Effector memory CD8-positive, alpha-beta T cell (primary cell): ENCODE data around the gene KCNQ2.

Source experiments
- ATAC-seq: fragments of 150-1000 bp; cut with Tn5 transposase; replicated peaks from 2 replicates; pipeline ENCODE4 v1.10.0; 2021; ENCODE audit warnings: mild to moderate bottlenecking, moderate library complexity
- DNase-seq, 3 experiments: peaks; one replicate each; pipeline ENCODE4 v3.0.0; 2021
- H3K27ac Mint-ChIP-seq, 2 donors: one replicate each; pipeline ENCODE4 v1.8.0; 2022; ENCODE audit warnings: mild to moderate bottlenecking in 2 of 2, mixed read lengths in 2 of 2, moderate library complexity in 2 of 2
- H3K27me3 Mint-ChIP-seq, 2 donors: one replicate each; pipeline ENCODE4 v1.8.0; 2022; ENCODE audit warnings: mixed read lengths in 2 of 2
- H3K36me3 Mint-ChIP-seq: one replicate; pipeline ENCODE4 v1.8.0; 2022; ENCODE audit warnings: mild to moderate bottlenecking, moderate library complexity, mixed read lengths; ENCODE audit not compliant: insufficient read depth
- H3K4me1 Mint-ChIP-seq, 2 donors: one replicate each; pipeline ENCODE4 v1.8.0; 2022; ENCODE audit warnings: low read depth in 2 of 2, mixed read lengths in 2 of 2
- H3K4me3 Mint-ChIP-seq, 2 donors: one replicate each; pipeline ENCODE4 v1.8.0; 2022; ENCODE audit warnings: mild to moderate bottlenecking in 2 of 2, mixed read lengths in 2 of 2, moderate library complexity in 2 of 2
- H3K9me3 Mint-ChIP-seq, 2 donors: one replicate each; pipeline ENCODE4 v1.8.0; 2022; ENCODE audit warnings: mixed read lengths in 2 of 2

Gene KCNQ2

GRCh38 chr20:63467294-63468083 is 5.0 kb downstream of the KCNQ2 start:
- Mint-ChIP-seq H3K9me3 (no peaks in the 10 kb centered on the region), H3K4me3 (no peak overlapping the region), H3K4me1 (peaks cover 3 to 4% of the 10 kb centered on the region in 2 donors), H3K36me3 (no peaks in the 10 kb centered on the region), H3K27me3 (peaks cover 39 to 81% of the 10 kb centered on the region in 2 donors), H3K27ac (no peak overlapping the region)
- ATAC-seq (no peak), DNase-seq (no peak)

GRCh38 chr20:63466861-63467260 is 5.6 kb downstream of the KCNQ2 start:
- peaks cover 41 to 85% of the 10 kb centered on the region in 2 donors for H3K27me3 Mint-ChIP-seq
- no peaks in the 10 kb centered on the region for H3K36me3 Mint-ChIP-seq
- ATAC-seq (no peak), DNase-seq (no peak)
- no peaks in the 10 kb centered on the region for H3K9me3 Mint-ChIP-seq
- no peak overlapping the region for H3K4me3 Mint-ChIP-seq
- H3K4me1 Mint-ChIP-seq = peaks cover 3 to 4% of the 10 kb centered on the region in 2 donors
- no peak overlapping the region for H3K27ac Mint-ChIP-seq

GRCh38 chr20:63466250-63466825 is 6.1 kb downstream of the KCNQ2 start:
- peaks cover 43 to 89% of the 10 kb centered on the region in 2 donors for H3K27me3 Mint-ChIP-seq
- ATAC-seq = no peak

GRCh38 chr20:63465380-63466249 is 6.8 kb downstream of the KCNQ2 start:
- no peak overlapping the region for H3K4me3 Mint-ChIP-seq
- H3K9me3 Mint-ChIP-seq = no peaks in the 10 kb centered on the region
- H3K27me3 Mint-ChIP-seq = peaks cover 50 to 90% of the 10 kb centered on the region in 2 donors
- DNase-seq (no peak), ATAC-seq (no peak)
- peaks cover 2% of the 10 kb centered on the region for H3K36me3 Mint-ChIP-seq
- H3K4me1 Mint-ChIP-seq = peaks cover 3 to 4% of the 10 kb centered on the region in 2 donors
- peak overlapping the region in 1 of 2 donors; percentile 54 for H3K27ac Mint-ChIP-seq

More at GRCh38 chr20:63466250-63466825, 6.1 kb downstream of the KCNQ2 start:
- H3K27ac Mint-ChIP-seq = no peak overlapping the region
- H3K4me1 Mint-ChIP-seq = peaks cover 3 to 4% of the 10 kb centered on the region in 2 donors
- no peaks in the 10 kb centered on the region for H3K36me3 Mint-ChIP-seq
- no peak for DNase-seq
- H3K4me3 Mint-ChIP-seq = no peak overlapping the region
- no peaks in the 10 kb centered on the region for H3K9me3 Mint-ChIP-seq

- no peak for ATAC-seq
- Mint-ChIP-seq H3K4me3 (no peak overlapping the region), H3K27ac (no peak overlapping the region), H3K9me3 (no peaks in the 10 kb centered on the region), H3K4me1 (peaks cover 3 to 4% of the 10 kb centered on the region in 2 donors), H3K36me3 (peaks cover 5% of the 10 kb centered on the region), H3K27me3 (peaks cover 48 to 84% of the 10 kb centered on the region in 2 donors)
- DNase-seq = no peak
Measured at GRCh38 chr20:63464289-63464635, 8.2 kb downstream of the KCNQ2 start.

GRCh38 chr20:63463400-63464288 is 8.8 kb downstream of the KCNQ2 start:
- DNase-seq = no peak
- peaks cover under 1 to 4% of the 10 kb centered on the region in 2 donors for H3K4me1 Mint-ChIP-seq
- ATAC-seq = no peak
- no peak overlapping the region for H3K4me3 Mint-ChIP-seq
- H3K27ac Mint-ChIP-seq = no peak overlapping the region
- H3K27me3 Mint-ChIP-seq = peaks cover 48 to 83% of the 10 kb centered on the region in 2 donors
- H3K9me3 Mint-ChIP-seq = no peaks in the 10 kb centered on the region
- H3K36me3 Mint-ChIP-seq = peaks cover 5% of the 10 kb centered on the region

GRCh38 chr20:63462244-63462643 is 10.2 kb downstream of the KCNQ2 start:
- ATAC-seq = no peak
- no peak overlapping the region for H3K27ac Mint-ChIP-seq
- peaks cover 5% of the 10 kb centered on the region for H3K36me3 Mint-ChIP-seq
- H3K27me3 Mint-ChIP-seq = peaks cover 48 to 82% of the 10 kb centered on the region in 2 donors
- peaks cover 0 to 7% of the 10 kb centered on the region in 2 donors for H3K4me1 Mint-ChIP-seq
- no peak overlapping the region for H3K4me3 Mint-ChIP-seq
- no peak for DNase-seq
- H3K9me3 Mint-ChIP-seq = no peaks in the 10 kb centered on the region

- H3K4me3 Mint-ChIP-seq = no peak overlapping the region
- peaks cover 0 to 7% of the 10 kb centered on the region in 2 donors for H3K4me1 Mint-ChIP-seq
- peaks cover 5% of the 10 kb centered on the region for H3K36me3 Mint-ChIP-seq
- no peak overlapping the region for H3K27ac Mint-ChIP-seq
- H3K9me3 Mint-ChIP-seq = no peaks in the 10 kb centered on the region
- ATAC-seq (no peak), DNase-seq (no peak)
- H3K27me3 Mint-ChIP-seq = peaks cover 47 to 79% of the 10 kb centered on the region in 2 donors
Measured at GRCh38 chr20:63461104-63461763, 11.2 kb downstream of the KCNQ2 start.

GRCh38 chr20:63459070-63459380 is 13.4 kb downstream of the KCNQ2 start:
- no peaks in the 10 kb centered on the region for H3K9me3 Mint-ChIP-seq
- peaks cover 0 to 5% of the 10 kb centered on the region in 2 donors for H3K4me1 Mint-ChIP-seq
- no peak overlapping the region for H3K27ac Mint-ChIP-seq
- H3K36me3 Mint-ChIP-seq = peaks cover 5% of the 10 kb centered on the region
- H3K4me3 Mint-ChIP-seq = no peak overlapping the region
- DNase-seq = no peak
- no peak for ATAC-seq
- peaks cover 49 to 77% of the 10 kb centered on the region in 2 donors for H3K27me3 Mint-ChIP-seq

GRCh38 chr20:63458170-63459069 is 14.0 kb downstream of the KCNQ2 start:
- ATAC-seq (no peak), DNase-seq (no peak)
- H3K4me1 Mint-ChIP-seq = peaks cover 0 to 5% of the 10 kb centered on the region in 2 donors
- no peak overlapping the region for H3K4me3 Mint-ChIP-seq
- peaks cover 45 to 77% of the 10 kb centered on the region in 2 donors for H3K27me3 Mint-ChIP-seq
- peaks cover 5% of the 10 kb centered on the region for H3K36me3 Mint-ChIP-seq
- H3K27ac Mint-ChIP-seq = no peak overlapping the region
- no peaks in the 10 kb centered on the region for H3K9me3 Mint-ChIP-seq

- Mint-ChIP-seq H3K4me1 (peaks cover 0 to 5% of the 10 kb centered on the region in 2 donors), H3K9me3 (no peaks in the 10 kb centered on the region), H3K36me3 (peaks cover 5% of the 10 kb centered on the region), H3K27ac (no peak overlapping the region), H3K4me3 (no peak overlapping the region), H3K27me3 (peaks cover 38 to 74% of the 10 kb centered on the region in 2 donors)
- ATAC-seq = no peak
- DNase-seq = no peak
Measured at GRCh38 chr20:63457737-63458136, 14.7 kb downstream of the KCNQ2 start.
